HG02840 (cell line): Measurements from ENCODE around the gene C10orf53.
"Not testable (repeated sequence)": the region's sequence is repeated elsewhere in the genome, so short reads cannot be mapped to it uniquely, and the experiment has no call there.

Experiments used
- ATAC-seq: cut with Tn5 transposase; IDR thresholded peaks from one replicate; pipeline ENCODE4 v1.9.1; 2021; ENCODE audit warnings: mild to moderate bottlenecking, moderate library complexity, moderate number of reproducible peaks; ENCODE audit not compliant: unreplicated experiment, low FRiP score

The C10orf53 gene

GRCh38 chr10:49686651-49687050 lies 7.2 kb downstream of the C10orf53 start:
- ATAC-seq, result no peak

GRCh38 chr10:49688261-49688846 lies 8.9 kb downstream of the C10orf53 start:
- no peak for ATAC-seq

GRCh38 chr10:49688920-49689319 lies 9.5 kb downstream of the C10orf53 start:
- ATAC-seq, result no peak

- no peak for ATAC-seq
These were observed 10.5 kb downstream of the C10orf53 start for GRCh38 chr10:49689882-49690510.

GRCh38 chr10:49690698-49691356 lies 11.4 kb downstream of the C10orf53 start:
- no peak for ATAC-seq

GRCh38 chr10:49691588-49691987 lies 12.1 kb downstream of the C10orf53 start:
- no peak for ATAC-seq

GRCh38 chr10:49694466-49694865 lies 15.0 kb downstream of the C10orf53 start:
- ATAC-seq, result no peak

- no peak for ATAC-seq
These were observed 16.9 kb downstream of the C10orf53 start for GRCh38 chr10:49696311-49696710.

GRCh38 chr10:49698679-49699078 lies 19.2 kb downstream of the C10orf53 start:
- no peak for ATAC-seq

- ATAC-seq, result no peak
These were observed 20.8 kb downstream of the C10orf53 start for GRCh38 chr10:49700211-49700610.

- ATAC-seq, result no peak
These were observed 21.5 kb downstream of the C10orf53 start for GRCh38 chr10:49700997-49701396.

- no peak for ATAC-seq
These were observed 28.1 kb downstream of the C10orf53 start for GRCh38 chr10:49707585-49707984.

- no peak for ATAC-seq
These were observed 30.5 kb downstream of the C10orf53 start for GRCh38 chr10:49709934-49710333.

- ATAC-seq, result no peak
These were observed 31.5 kb downstream of the C10orf53 start for GRCh38 chr10:49710966-49711365.

- ATAC-seq, result no peak
These were observed 32.0 kb downstream of the C10orf53 start for GRCh38 chr10:49711481-49711880.

- ATAC-seq, result no peak
These were observed 33.8 kb downstream of the C10orf53 start for GRCh38 chr10:49713266-49713665.

GRCh38 chr10:49715157-49715556 lies 35.7 kb downstream of the C10orf53 start:
- ATAC-seq, result not testable (repeated sequence)

GRCh38 chr10:49726593-49726992 lies 47.1 kb downstream of the C10orf53 start:
- ATAC-seq, result no peak

- ATAC-seq, result no peak
These were observed 54.4 kb downstream of the C10orf53 start for GRCh38 chr10:49733866-49734265.

GRCh38 chr10:49734676-49735075 lies 55.2 kb downstream of the C10orf53 start:
- no peak for ATAC-seq

GRCh38 chr10:49735161-49735560 lies 55.7 kb downstream of the C10orf53 start:
- ATAC-seq, result no peak
